Measurements from ENCODE around the gene NPTX1. TPM values are rescaled to one million over a fixed set of nuclear protein-coding genes. Genes with fewer than 3 reads are reported as not detected.

Gene NPTX1
- total and polyA plus RNA-seq, 2 of the 13 experiments (the other 11 are each of a cell fraction or from before 2014, with no cell fraction given), result 0.01 TPM; not detected in 1

DNA sequence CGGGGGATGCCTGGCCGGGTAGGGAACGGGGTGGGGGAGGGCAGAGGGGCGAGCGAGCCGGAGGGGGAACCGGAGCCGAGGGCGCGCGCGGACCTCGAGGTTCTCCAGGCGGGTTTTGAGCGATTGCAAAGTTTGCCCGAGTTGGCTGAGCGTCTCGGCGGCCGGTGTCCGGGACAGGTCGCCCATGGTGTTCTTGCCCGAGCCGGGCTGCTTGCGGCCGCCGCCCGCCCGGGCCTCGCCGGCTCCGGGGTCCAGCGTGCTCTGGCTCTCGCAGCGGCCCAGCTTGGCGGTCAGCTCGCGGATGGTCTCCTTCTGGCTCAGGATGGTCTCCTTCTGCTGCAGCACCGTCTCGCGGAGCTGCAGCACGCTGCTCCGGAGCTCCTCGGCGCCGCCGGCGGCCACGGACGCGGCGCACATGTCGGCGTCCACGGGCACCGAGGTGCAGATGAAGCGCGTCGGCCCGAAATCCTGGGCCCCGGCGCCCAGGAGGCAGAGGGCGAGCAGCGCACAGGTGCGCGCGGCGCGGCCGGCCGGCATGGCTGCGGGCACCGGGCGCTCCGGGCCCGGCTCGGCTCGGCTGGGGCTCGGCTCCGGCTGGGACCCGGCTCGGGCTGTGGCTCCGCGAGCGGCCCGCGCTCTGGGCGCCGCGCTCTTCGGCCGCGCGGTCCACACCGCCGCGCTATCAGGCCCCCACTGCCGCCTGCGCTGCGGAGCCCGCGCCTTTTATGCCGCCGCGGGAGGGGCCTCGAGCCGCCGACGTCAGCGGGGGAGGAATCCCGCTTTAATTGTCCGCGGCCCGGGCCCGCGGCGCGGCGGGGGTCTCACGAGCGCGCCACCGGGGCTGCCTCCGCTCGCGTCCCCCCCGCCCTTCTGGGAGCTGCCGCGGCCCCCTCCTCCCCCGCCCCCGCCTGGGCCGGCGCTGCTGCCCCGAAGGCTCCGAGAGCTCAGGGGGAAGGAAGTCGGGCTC is at the start of gene NPTX1 (continued):
- TF ChIP-seq, protein P1, sequence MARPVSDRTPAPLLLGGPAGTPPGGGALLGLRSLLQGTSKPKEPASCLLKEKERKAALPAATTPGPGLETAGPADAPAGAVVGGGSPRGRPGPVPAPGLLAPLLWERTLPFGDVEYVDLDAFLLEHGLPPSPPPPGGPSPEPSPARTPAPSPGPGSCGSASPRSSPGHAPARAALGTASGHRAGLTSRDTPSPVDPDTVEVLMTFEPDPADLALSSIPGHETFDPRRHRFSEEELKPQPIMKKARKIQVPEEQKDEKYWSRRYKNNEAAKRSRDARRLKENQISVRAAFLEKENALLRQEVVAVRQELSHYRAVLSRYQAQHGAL (CRISPR knock-in tag; IDR thresholded peaks at IDR 0.05; ENCODE audit: not compliant biosample characterization), result no peak
- no peak for TF ChIP-seq PAX8 (CRISPR knock-in tag; IDR thresholded peaks at IDR 0.05; ENCODE audit: borderline replicate concordance)
- no peak for TF ChIP-seq ZNF382 (CRISPR knock-in tag; IDR thresholded peaks at IDR 0.05; ENCODE audit: borderline replicate concordance)
- no peak for TF ChIP-seq REPIN1 (CRISPR knock-in tag; IDR thresholded peaks at IDR 0.05; ENCODE audit: borderline replicate concordance, low read depth)
- no peak for TF ChIP-seq ZBTB2 (CRISPR knock-in tag; IDR thresholded peaks at IDR 0.05; ENCODE audit: low read depth)

- Histone ChIP-seq H3K36me3 (replicated peaks in 1 of 2; ENCODE audit: control insufficient read depth in 1 of 2, insufficient read depth in 2 of 2, low read length in 2 of 2) (no peaks in the 10 kb centered on the region), H4K20me1 (ENCODE audit: insufficient read depth, low read length) (no peaks in the 10 kb centered on the region), H3K9ac (ENCODE audit: insufficient read depth, low read depth, low read length) (no peak overlapping the region), H3K79me2 (ENCODE audit: insufficient read depth, low read length) (no peaks in the 10 kb centered on the region), H3K4me3 (replicated peaks in 1 of 3; ENCODE audit: insufficient read depth in 1 of 3, low read depth in 2 of 3, low read length in 3 of 3) (no peak overlapping the region), H3K27ac (ENCODE audit: extremely low read length, insufficient read depth, low read length) (no peak overlapping the region), H3K4me2 (ENCODE audit: low read depth, low read length) (no peak overlapping the region), H3K4me1 (ENCODE audit: insufficient read depth, low read length) (0 out of 2 replicates have a peak, but pooled peaks cover 8% of the 10 kb centered on the region), H3K27me3 (ENCODE audit: control insufficient read depth in 1 of 2, insufficient read depth in 2 of 2, low read length in 2 of 2) (peaks cover 22 to 87% of the 10 kb centered on the region in 2 experiments), H3K9me3 (ENCODE audit: low read length) (no peaks in the 10 kb centered on the region), H2AFZ (ENCODE audit: low read length) (no peak overlapping the region)
- ChIA-PET CTCF (ENCODE audit: low intra/inter-chr PET ratio, low total read pairs) (no interaction called here), POLR2A (interaction anchor here (0.6 kb wide), 1 partner anchor 10 kb away, joined by 4 read pairs; no protein-coding TSS in a partner anchor)
- in situ Hi-C loops (cut with HindIII; ENCODE audit: extremely low pct_ligation_motif_present, low pct_unique_long_range_greater_than_20kb) (no loop called here), intact Hi-C loops (cut with micrococcal nuclease; ENCODE audit: unreplicated experiment) (no loop called here)
- no peak for DNase-seq (ENCODE audit: low spot score)
- BruUV-seq (replicated peaks), result no TSS peak
- ATAC-seq, result no peak
- 19% methylated on average over 15 of the region's 16 CpGs for WGBS (ENCODE audit: low lambda C conversion rate)
- FAIRE-seq, result no peak
- TF ChIP-seq THAP11 (CRISPR knock-in tag; IDR thresholded peaks at IDR 0.05) (no peak), ZSCAN29 (CRISPR knock-in tag; conservative IDR thresholded peaks at IDR 0.05) (no peak), REPIN1 (CRISPR knock-in tag; IDR thresholded peaks at IDR 0.05; ENCODE audit: borderline replicate concordance, low read depth) (no peak), ETV5 (CRISPR knock-in tag; IDR thresholded peaks at IDR 0.05; ENCODE audit: borderline replicate concordance) (no peak), MED8 (CRISPR knock-in tag; IDR thresholded peaks at IDR 0.05; ENCODE audit: insufficient replicate concordance) (no peak), ZNF782 (CRISPR knock-in tag; IDR thresholded peaks at IDR 0.05; ENCODE audit: borderline replicate concordance) (no peak), ZNF672 (CRISPR knock-in tag; IDR thresholded peaks at IDR 0.05) (no peak), ZFY (CRISPR knock-in tag; IDR thresholded peaks at IDR 0.05) (no peak)
- TF ChIP-seq, protein P2, sequence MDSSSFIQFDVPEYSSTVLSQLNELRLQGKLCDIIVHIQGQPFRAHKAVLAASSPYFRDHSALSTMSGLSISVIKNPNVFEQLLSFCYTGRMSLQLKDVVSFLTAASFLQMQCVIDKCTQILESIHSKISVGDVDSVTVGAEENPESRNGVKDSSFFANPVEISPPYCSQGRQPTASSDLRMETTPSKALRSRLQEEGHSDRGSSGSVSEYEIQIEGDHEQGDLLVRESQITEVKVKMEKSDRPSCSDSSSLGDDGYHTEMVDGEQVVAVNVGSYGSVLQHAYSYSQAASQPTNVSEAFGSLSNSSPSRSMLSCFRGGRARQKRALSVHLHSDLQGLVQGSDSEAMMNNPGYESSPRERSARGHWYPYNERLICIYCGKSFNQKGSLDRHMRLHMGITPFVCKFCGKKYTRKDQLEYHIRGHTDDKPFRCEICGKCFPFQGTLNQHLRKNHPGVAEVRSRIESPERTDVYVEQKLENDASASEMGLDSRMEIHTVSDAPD (CRISPR knock-in tag; IDR thresholded peaks at IDR 0.05), result no peak
- TF ChIP-seq, protein P3, sequence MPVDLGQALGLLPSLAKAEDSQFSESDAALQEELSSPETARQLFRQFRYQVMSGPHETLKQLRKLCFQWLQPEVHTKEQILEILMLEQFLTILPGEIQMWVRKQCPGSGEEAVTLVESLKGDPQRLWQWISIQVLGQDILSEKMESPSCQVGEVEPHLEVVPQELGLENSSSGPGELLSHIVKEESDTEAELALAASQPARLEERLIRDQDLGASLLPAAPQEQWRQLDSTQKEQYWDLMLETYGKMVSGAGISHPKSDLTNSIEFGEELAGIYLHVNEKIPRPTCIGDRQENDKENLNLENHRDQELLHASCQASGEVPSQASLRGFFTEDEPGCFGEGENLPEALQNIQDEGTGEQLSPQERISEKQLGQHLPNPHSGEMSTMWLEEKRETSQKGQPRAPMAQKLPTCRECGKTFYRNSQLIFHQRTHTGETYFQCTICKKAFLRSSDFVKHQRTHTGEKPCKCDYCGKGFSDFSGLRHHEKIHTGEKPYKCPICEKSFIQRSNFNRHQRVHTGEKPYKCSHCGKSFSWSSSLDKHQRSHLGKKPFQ (CRISPR knock-in tag; IDR thresholded peaks at IDR 0.05; ENCODE audit: insufficient replicate concordance), result no peak
Observed at GRCh38 chr17:80523956-80524712, 47.7 kb upstream of the NPTX1 start.
